HEK293 (cell line): Measurements from ENCODE around the gene METTL26.

Experiments used
- BCL11A ChIP-seq: fragments of 450-650 bp; formaldehyde crosslinking; IDR thresholded peaks from 2 replicates; pipeline ENCODE4 v1.5.1; 2016; ENCODE audit warnings: low read depth, missing biosample characterization, missing genetic modification characterization
- BCL11B ChIP-seq: fragments of 450-650 bp; formaldehyde crosslinking; IDR thresholded peaks from 2 replicates; pipeline ENCODE4 v1.5.1; 2016; ENCODE audit warnings: low read depth, missing biosample characterization, missing genetic modification characterization
- HIC1 ChIP-seq: fragments of 450-650 bp; formaldehyde crosslinking; IDR thresholded peaks from 2 replicates; pipeline ENCODE4 v1.5.1; 2016; ENCODE audit warnings: missing biosample characterization, missing genetic modification characterization
- HOXD13 ChIP-seq: sonication (generic); formaldehyde crosslinking; IDR thresholded peaks from 2 replicates; pipeline ENCODE4 v1.8.0; 2022; ENCODE audit warnings: missing genetic modification reagents, borderline replicate concordance
- KLF7 ChIP-seq: fragments of 450-650 bp; formaldehyde crosslinking; IDR thresholded peaks from 2 replicates; pipeline ENCODE4 v1.5.1; 2016; ENCODE audit warnings: missing biosample characterization, missing genetic modification characterization, borderline replicate concordance
- MEIS1 ChIP-seq: sonication (generic); formaldehyde crosslinking; IDR thresholded peaks from 2 replicates; pipeline ENCODE4 v1.8.1; 2022; ENCODE audit warnings: missing genetic modification reagents, mild to moderate bottlenecking, borderline replicate concordance
- MZF1 ChIP-seq: fragments of 450-650 bp; formaldehyde crosslinking; IDR thresholded peaks from 2 replicates; pipeline ENCODE4 v1.5.1; 2017; ENCODE audit warnings: missing biosample characterization, missing genetic modification characterization, borderline replicate concordance
- PRDM1 ChIP-seq: fragments of 450-650 bp; formaldehyde crosslinking; IDR thresholded peaks from 2 replicates; pipeline ENCODE4; 2016; ENCODE audit warnings: missing biosample characterization, missing genetic modification characterization
- SCRT1 ChIP-seq: fragments of 450-650 bp; formaldehyde crosslinking; IDR thresholded peaks from 2 replicates; pipeline ENCODE4 v1.5.1; 2016; ENCODE audit warnings: missing biosample characterization, missing genetic modification characterization, borderline replicate concordance
- SP3 ChIP-seq: fragments of 450-650 bp; formaldehyde crosslinking; IDR thresholded peaks from 2 replicates; pipeline ENCODE4 v1.5.1; 2016; ENCODE audit warnings: missing biosample characterization, missing genetic modification characterization
- SP7 ChIP-seq: fragments of 450-650 bp; formaldehyde crosslinking; IDR thresholded peaks from 2 replicates; pipeline ENCODE4 v1.5.1; 2016; ENCODE audit warnings: missing biosample characterization, missing genetic modification characterization
- YY1 ChIP-seq: fragments of 450-650 bp; formaldehyde crosslinking; IDR thresholded peaks from 2 replicates; pipeline ENCODE4 v1.5.1; 2018; ENCODE audit warnings: missing biosample characterization, missing genetic modification characterization
- ZBTB10 ChIP-seq: fragments of 450-650 bp; formaldehyde crosslinking; IDR thresholded peaks from 2 replicates; pipeline ENCODE4 v1.5.1; 2016; ENCODE audit warnings: missing biosample characterization, missing genetic modification characterization
- ZBTB48 ChIP-seq: fragments of 450-650 bp; formaldehyde crosslinking; IDR thresholded peaks from 2 replicates; pipeline ENCODE4 v1.5.1; 2016; ENCODE audit warnings: missing biosample characterization, missing genetic modification characterization
- ZBTB49 ChIP-seq: fragments of 450-650 bp; formaldehyde crosslinking; IDR thresholded peaks from 2 replicates; pipeline ENCODE4 v1.5.1; 2016; ENCODE audit warnings: missing biosample characterization, missing genetic modification characterization, low read depth
- ZBTB8A ChIP-seq: fragments of 450-650 bp; formaldehyde crosslinking; IDR thresholded peaks from 2 replicates; pipeline ENCODE4 v1.5.1; 2016; ENCODE audit warnings: missing biosample characterization, missing genetic modification characterization
- ZIC2 ChIP-seq: fragments of 450-650 bp; formaldehyde crosslinking; IDR thresholded peaks from 2 replicates; pipeline ENCODE4 v1.5.1; 2016; ENCODE audit warnings: missing biosample characterization, missing genetic modification characterization
- ZNF114 ChIP-seq: fragments of 450-650 bp; formaldehyde crosslinking; IDR thresholded peaks from 2 replicates; pipeline ENCODE4 v1.5.0; 2017; ENCODE audit warnings: missing biosample characterization, missing genetic modification characterization
- ZNF132 ChIP-seq: fragments of 450-650 bp; formaldehyde crosslinking; IDR thresholded peaks from 2 replicates; pipeline ENCODE4 v1.5.1; 2017; ENCODE audit warnings: missing biosample characterization, missing genetic modification characterization, borderline replicate concordance
- ZNF169 ChIP-seq: fragments of 450-650 bp; formaldehyde crosslinking; IDR thresholded peaks from 2 replicates; pipeline ENCODE4 v1.5.1; 2016; ENCODE audit warnings: missing biosample characterization, missing genetic modification characterization
- ZNF2 ChIP-seq: fragments of 450-650 bp; formaldehyde crosslinking; IDR thresholded peaks from 2 replicates; pipeline ENCODE4 v1.5.1; 2016; ENCODE audit warnings: missing biosample characterization, missing genetic modification characterization
- ZNF214 ChIP-seq: fragments of 450-650 bp; formaldehyde crosslinking; IDR thresholded peaks from 2 replicates; pipeline ENCODE4 v1.5.1; 2017; ENCODE audit warnings: missing biosample characterization, mild to moderate bottlenecking, missing genetic modification characterization, borderline replicate concordance
- ZNF266 ChIP-seq: fragments of 450-650 bp; formaldehyde crosslinking; IDR thresholded peaks from 2 replicates; pipeline ENCODE4 v1.5.1; 2016; ENCODE audit warnings: missing biosample characterization, missing genetic modification characterization, low read depth
- ZNF302 ChIP-seq: fragments of 450-650 bp; formaldehyde crosslinking; IDR thresholded peaks from 2 replicates; pipeline ENCODE4 v1.5.1; 2016; ENCODE audit warnings: missing biosample characterization, missing genetic modification characterization, low read depth
- ZNF366 ChIP-seq: fragments of 450-650 bp; formaldehyde crosslinking; conservative IDR thresholded peaks from 2 replicates; pipeline ENCODE4 v1.5.1; 2016; ENCODE audit warnings: missing biosample characterization, missing genetic modification characterization
- ZNF776 ChIP-seq: fragments of 450-650 bp; formaldehyde crosslinking; IDR thresholded peaks from 2 replicates; pipeline ENCODE4 v1.5.0; 2017; ENCODE audit warnings: missing biosample characterization, missing genetic modification characterization, borderline replicate concordance
- ZNF785 ChIP-seq: fragments of 450-650 bp; formaldehyde crosslinking; IDR thresholded peaks from 2 replicates; pipeline ENCODE4 v1.5.1; 2016; ENCODE audit warnings: missing biosample characterization, missing genetic modification characterization
- ZNF792 ChIP-seq: fragments of 450-650 bp; formaldehyde crosslinking; IDR thresholded peaks from 2 replicates; pipeline ENCODE4 v1.5.1; 2016; ENCODE audit warnings: missing biosample characterization, missing genetic modification characterization
- ZSCAN30 ChIP-seq: fragments of 450-650 bp; IDR thresholded peaks from 2 replicates; pipeline ENCODE4 v1.5.1; 2018; ENCODE audit warnings: missing biosample characterization, mild to moderate bottlenecking, missing genetic modification characterization, moderate library complexity
- ZSCAN5A ChIP-seq: fragments of 450-650 bp; formaldehyde crosslinking; IDR thresholded peaks from 2 replicates; pipeline ENCODE4 v1.5.1; 2016; ENCODE audit warnings: missing biosample characterization, missing genetic modification characterization

METTL26 gene

DNA sequence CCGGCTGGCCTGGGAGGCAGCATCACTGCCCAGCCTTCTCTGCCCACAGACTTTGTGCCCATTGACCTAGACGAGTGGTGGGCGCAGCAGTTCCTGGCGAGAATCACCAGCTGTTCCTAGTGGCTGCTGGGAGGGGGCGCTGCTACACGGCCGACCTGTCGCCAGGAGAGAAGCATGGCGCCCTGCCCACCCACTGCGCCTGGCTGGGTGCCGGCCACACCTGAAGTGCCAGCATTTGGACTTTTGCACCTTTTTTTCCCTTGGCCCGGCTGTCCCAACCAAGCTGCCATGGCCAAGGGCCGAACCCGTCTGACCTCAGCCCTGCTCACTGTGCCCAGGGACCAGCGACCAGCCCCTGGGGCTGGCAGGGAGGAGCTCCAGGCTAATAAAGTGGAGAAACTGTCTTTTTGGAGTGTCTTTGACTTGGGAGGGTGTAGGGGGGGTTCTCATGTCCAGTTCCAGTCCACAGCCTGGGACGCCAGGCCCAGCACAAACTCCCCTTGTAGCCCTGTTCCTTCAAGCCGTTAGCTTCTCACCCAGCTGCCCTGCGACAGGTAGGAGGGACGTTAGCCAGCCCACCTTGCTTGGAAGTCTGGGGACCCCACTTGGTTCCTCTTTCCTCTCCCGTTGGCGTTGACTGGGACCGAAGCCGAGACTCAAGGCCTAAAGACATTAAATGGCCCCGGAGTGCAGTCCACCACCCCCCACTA, 12.1 kb upstream of the METTL26 start (continued):
- TF ChIP-seq ZBTB10 (tag by site-specific recombination) = no peak
- peak; percentile 39; the same call in 1 of the 2 replicates for TF ChIP-seq ZBTB48 (tag by site-specific recombination)
- TF ChIP-seq ZNF776 = no peak
- TF ChIP-seq ZNF2 (tag by site-specific recombination) = peak; percentile 84
- TF ChIP-seq ZNF785 (tag by site-specific recombination) = 0 out of 2 replicates have a peak, but pooled peaks have one; percentile 20
- TF ChIP-seq KLF7 (tag by site-specific recombination) = peak; percentile 72
- peak; percentile 89 for TF ChIP-seq BCL11B
- TF ChIP-seq ZIC2 (tag by site-specific recombination) = peak; percentile 84
- no peak for TF ChIP-seq ZNF114 (tag by site-specific recombination)
- TF ChIP-seq ZNF792 (tag by site-specific recombination) = no peak
- peak; percentile 25; the same call in 1 of the 2 replicates for TF ChIP-seq SCRT1 (tag by site-specific recombination)
- TF ChIP-seq ZNF214 = no peak
- TF ChIP-seq HIC1 (tag by site-specific recombination) = peak; percentile 95
- no peak for TF ChIP-seq ZNF366 (tag by site-specific recombination)
- 0 out of 2 replicates have a peak, but pooled peaks have one; percentile 47 for TF ChIP-seq ZSCAN30 (tag by site-specific recombination)
- no peak; the same call in 1 of the 2 replicates for TF ChIP-seq SP3 (tag by site-specific recombination)
- TF ChIP-seq YY1 (tag by site-specific recombination) = peak; percentile 69
- TF ChIP-seq ZBTB8A (tag by site-specific recombination) = peak; percentile 89
- TF ChIP-seq ZSCAN5A (tag by site-specific recombination) = 0 out of 2 replicates have a peak, but pooled peaks have one; percentile 35
- TF ChIP-seq MEIS1 (CRISPR knock-in tag) = no peak
- no peak for TF ChIP-seq ZNF266 (tag by site-specific recombination)
- TF ChIP-seq MZF1 (tag by site-specific recombination) = no peak
- TF ChIP-seq ZBTB49 (tag by site-specific recombination) = no peak
- TF ChIP-seq SP7 (tag by site-specific recombination) = no peak; the same call in 1 of the 2 replicates
- no peak for TF ChIP-seq ZNF302 (tag by site-specific recombination)
- TF ChIP-seq PRDM1 = no peak
- TF ChIP-seq HOXD13 (CRISPR knock-in tag) = no peak
- no peak for TF ChIP-seq ZNF132 (tag by site-specific recombination)
- peak; percentile 36; the same call in 1 of the 2 replicates for TF ChIP-seq BCL11A
- TF ChIP-seq ZNF169 (tag by site-specific recombination) = no peak
